ENCODE data around the gene S100P.

DNA sequence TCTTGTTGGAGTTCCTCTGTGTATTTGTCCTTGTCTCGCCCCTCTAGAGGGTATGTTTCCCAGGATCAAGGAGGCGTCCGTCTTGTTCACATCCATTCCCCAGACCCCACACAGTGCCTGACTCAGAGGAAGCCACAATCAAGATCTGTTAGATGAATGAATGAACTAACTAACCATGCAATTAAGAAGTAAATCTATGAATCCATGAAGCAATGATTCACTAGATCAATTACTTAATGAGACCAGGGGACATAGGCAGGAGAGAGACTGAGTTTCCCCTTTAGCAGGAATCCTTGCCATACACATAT is 34.2 kb downstream of the S100P start:
- no peak for TF ChIP-seq YY1 (IDR thresholded peaks at IDR 0.05; ENCODE audit: insufficient read depth, insufficient read length)
- TF ChIP-seq ZNF274 (IDR thresholded peaks at IDR 0.05; ENCODE audit: low read depth, low read length): no peak

Measured in NT2/D1 (cell line).